Measurements from ENCODE around the gene RAP2A. TPM values are rescaled to one million over a fixed set of nuclear protein-coding genes. Genes with fewer than 3 reads are reported as not detected.

RAP2A gene
- total RNA-seq, 6 experiments from 2014 or later = 14.7 to 21.6 (median 18.5) TPM

- H3K27ac Mint-ChIP-seq = no peak overlapping the region
- H3K36me3 Mint-ChIP-seq (ENCODE audit: low read depth) = no peaks in the 10 kb centered on the region
- no peaks in the 10 kb centered on the region for H3K9me3 Mint-ChIP-seq
- no peaks in the 10 kb centered on the region for H3K4me1 Mint-ChIP-seq (ENCODE audit: low read depth)
- H3K4me3 Mint-ChIP-seq = no peak overlapping the region
- no peak for TF ChIP-seq CTCF (IDR thresholded peaks at IDR 0.05)
- no peak for DNase-seq
- H3K27me3 Mint-ChIP-seq (ENCODE audit: insufficient read depth) = peaks cover 3% of the 10 kb centered on the region; the same call in 1 of the 2 replicates
Observed at GRCh38 chr13:97502706-97503105, 68.7 kb downstream of the RAP2A start.

DNA sequence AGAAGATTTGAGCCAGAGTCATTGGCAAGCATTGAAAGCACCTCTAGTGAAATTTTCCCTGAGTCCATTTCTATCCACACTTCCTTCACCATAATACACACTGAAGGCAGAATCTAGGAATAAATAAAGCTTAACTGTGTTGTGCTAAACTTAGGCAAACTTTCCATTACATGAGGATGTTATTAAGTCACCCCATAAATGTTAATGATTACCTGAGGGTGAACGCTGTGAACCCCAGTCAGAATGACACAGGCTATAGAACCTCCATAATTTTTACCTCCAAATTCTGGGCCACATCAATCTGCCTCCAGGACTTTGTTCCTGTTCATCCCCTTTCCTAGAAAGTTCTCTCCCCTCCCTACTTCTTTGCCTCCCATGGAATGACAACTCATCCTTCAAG lies 71.0 kb downstream of the RAP2A start:
- H3K9me3 Mint-ChIP-seq = no peaks in the 10 kb centered on the region
- no peak for TF ChIP-seq CTCF (IDR thresholded peaks at IDR 0.05)
- no peak for DNase-seq
- H3K36me3 Mint-ChIP-seq (ENCODE audit: low read depth) = no peaks in the 10 kb centered on the region
- peaks cover 3% of the 10 kb centered on the region; the same call in 1 of the 2 replicates for H3K27me3 Mint-ChIP-seq (ENCODE audit: insufficient read depth)
- H3K4me1 Mint-ChIP-seq (ENCODE audit: low read depth) = no peaks in the 10 kb centered on the region
- H3K4me3 Mint-ChIP-seq = no peak overlapping the region
- no peak overlapping the region for H3K27ac Mint-ChIP-seq

- Mint-ChIP-seq H3K9me3 (no peaks in the 10 kb centered on the region), H3K36me3 (ENCODE audit: low read depth) (no peaks in the 10 kb centered on the region)
Observed at GRCh38 chr13:97506511-97506910, 72.5 kb downstream of the RAP2A start.

DNA sequence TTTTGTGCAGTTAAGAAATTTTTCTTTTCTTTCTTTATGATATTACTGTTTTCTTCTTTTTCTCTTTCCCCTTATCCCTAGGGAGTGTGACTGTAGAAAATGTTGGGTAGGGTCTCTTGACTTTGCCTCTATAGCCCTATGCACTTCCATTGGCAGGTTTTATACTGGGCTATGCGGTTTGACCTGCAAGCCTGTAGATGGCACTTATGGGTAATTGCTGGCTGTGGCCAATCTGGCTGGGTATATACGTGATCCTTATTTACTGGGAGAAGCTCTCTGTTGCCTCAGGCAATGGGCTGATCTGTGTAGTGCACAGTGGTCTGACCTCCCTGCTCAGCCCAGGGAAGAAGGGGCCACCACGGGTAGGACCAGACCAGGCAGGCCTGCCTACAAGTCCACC lies 78.8 kb downstream of the RAP2A start:
- Mint-ChIP-seq H3K27me3 (ENCODE audit: insufficient read depth) (peaks cover 4% of the 10 kb centered on the region), H3K4me3 (no peak overlapping the region), H3K27ac (no peak overlapping the region), H3K4me1 (ENCODE audit: low read depth) (no peaks in the 10 kb centered on the region), H3K9me3 (no peaks in the 10 kb centered on the region), H3K36me3 (ENCODE audit: low read depth) (no peaks in the 10 kb centered on the region)
- TF ChIP-seq CTCF (IDR thresholded peaks at IDR 0.05) = no peak
- DNase-seq = no peak

More at GRCh38 chr13:97506511-97506910, 72.5 kb downstream of the RAP2A start:
- peak; percentile 20 for DNase-seq
- H3K4me1 Mint-ChIP-seq (ENCODE audit: low read depth) = no peaks in the 10 kb centered on the region
- TF ChIP-seq CTCF (IDR thresholded peaks at IDR 0.05) = no peak
- peaks cover 3% of the 10 kb centered on the region; the same call in 1 of the 2 replicates for H3K27me3 Mint-ChIP-seq (ENCODE audit: insufficient read depth)
- H3K4me3 Mint-ChIP-seq = no peak overlapping the region
- no peak overlapping the region for H3K27ac Mint-ChIP-seq

DNA sequence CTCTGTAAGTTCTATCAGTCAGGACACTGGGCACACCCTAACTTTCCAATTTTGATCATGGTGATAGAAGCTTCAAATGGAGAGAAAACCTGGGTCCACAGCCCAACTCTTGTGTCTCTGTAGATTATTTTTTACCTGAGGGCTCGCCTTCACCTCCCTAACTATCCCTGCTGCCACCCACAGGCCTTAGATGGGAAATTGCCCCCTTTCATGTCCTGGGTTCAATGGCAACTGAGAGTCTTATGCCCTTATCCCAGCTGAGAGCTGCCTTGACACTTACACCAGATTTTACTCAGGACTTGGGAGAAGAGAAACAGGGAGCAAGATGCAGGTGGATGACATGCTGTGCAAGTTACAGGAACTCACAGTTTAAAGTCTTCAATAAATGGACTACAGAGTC lies 81.7 kb downstream of the RAP2A start:
- Mint-ChIP-seq H3K4me1 (ENCODE audit: low read depth) (no peaks in the 10 kb centered on the region), H3K4me3 (no peak overlapping the region)
- no peak for DNase-seq

More for the DNA sequence above, 81.7 kb downstream of the RAP2A start:
- no peaks in the 10 kb centered on the region for H3K36me3 Mint-ChIP-seq (ENCODE audit: low read depth)
- H3K27me3 Mint-ChIP-seq (ENCODE audit: insufficient read depth) = peaks cover 2% of the 10 kb centered on the region
- H3K9me3 Mint-ChIP-seq = no peaks in the 10 kb centered on the region
- no peak for TF ChIP-seq CTCF (IDR thresholded peaks at IDR 0.05)
- H3K27ac Mint-ChIP-seq = no peak overlapping the region

Data from HFFc6 (cell line).